Gastrocnemius medialis (tissue), 4 donors: ENCODE data around the gene PLEKHG3. TPM values are rescaled to one million over a fixed set of nuclear protein-coding genes. Genes with fewer than 3 reads are reported as not detected.

ENCODE experiments used
- ATAC-seq, 2 donors: fragments of 150-250 bp; one replicate each; pipeline ENCODE4 v1.9.1; 2016
- DNase-seq, 2 donors: peaks; one replicate each; pipeline ENCODE4 v3.0.0-alpha.2; 2019
- H3K27ac ChIP-seq, 4 donors: fragments of 200-600 bp; sonication (generic); 1 replicate in 1 of 4; 2 replicates in 3 of 4; pipeline ENCODE4 v1.5.1; 2016 to 2018; ENCODE audit warnings: mild to moderate bottlenecking in 2 of 4, moderate library complexity in 1 of 4
- H3K27me3 ChIP-seq, 3 donors: fragments of 200-600 bp; sonication (generic) in 2 of 3; 1 replicate in 1 of 3; 2 replicates in 2 of 3; pipeline versions ENCODE4 v1.5.1 to v1.6.0; 2016 to 2019; ENCODE audit warnings: mild to moderate bottlenecking in 1 of 3, moderate library complexity in 1 of 3
- H3K36me3 ChIP-seq, 2 donors: fragments of 200-600 bp; sonication (generic) in 1 of 2; one replicate each; pipeline ENCODE4 v1.5.1; 2017 to 2018
- H3K4me1 ChIP-seq, 2 donors: fragments of 200-600 bp; sonication (generic) in 1 of 2; one replicate each; pipeline ENCODE4 v1.5.1; 2016 to 2017; ENCODE audit warnings: mild to moderate bottlenecking in 2 of 2
- H3K4me3 ChIP-seq, 4 donors: fragments of 200-600 bp; sonication (generic) in 3 of 4; 1 replicate in 1 of 4; 2 replicates in 3 of 4; pipeline ENCODE4 v1.5.1; 2016 to 2019; ENCODE audit warnings: mild to moderate bottlenecking in 2 of 4
- H3K9me3 ChIP-seq, 3 donors: fragments of 200-600 bp; sonication (generic) in 2 of 3; 1 replicate in 1 of 3; 2 replicates in 2 of 3; pipeline ENCODE4 v1.5.1; 2016 to 2019
- CTCF ChIP-seq, 5 experiments: fragments of 450-650 bp in 3 of 5; fragments of 200-600 bp in 2 of 5; sonication (generic) in 2 of 5; IDR thresholded peaks in 4 of 5; conservative IDR thresholded peaks in 1 of 5; 1 replicate in 4 of 5; 2 replicates in 1 of 5; pipeline ENCODE4 v1.5.1; 2016 to 2019; ENCODE audit warnings: antibody characterized with exemption in 5 of 5, mild to moderate bottlenecking in 3 of 5, moderate library complexity in 3 of 5
- POLR2A ChIP-seq, 2 donors: fragments of 450-650 bp; IDR thresholded peaks; one replicate each; pipeline ENCODE4 v1.6.1; 2017; ENCODE audit warnings: antibody characterized with exemption in 2 of 2, mild to moderate bottlenecking in 2 of 2, moderate library complexity in 2 of 2
- in situ Hi-C, 4 donors: fragments of 200-750 bp; cut with MboI; loops; one replicate each; pipeline versions ENCODE4 v1.15.0 to v1.8.0; 2017; ENCODE audit warnings: low sequenced_read_pairs in 4 of 4
- intact Hi-C: fragments of 100-400 bp; cut with DNase I; formaldehyde crosslinking; loops from one replicate; pipeline ENCODE4 v1.15.1; 2023; ENCODE audit warnings: low total_unique reads
- total RNA-seq, 4 donors: library from RNA; depleted of rRNA; stranded (reverse); fragments of >200 nt; gene quantifications; one replicate each; pipeline versions ENCODE4 v1.1.0 to v1.2.3, GENCODE V29; 2016

Gene PLEKHG3
- total RNA-seq, 4 donors from 2014 or later = 8.8 to 18.8 (median 14.5) TPM

- Histone ChIP-seq H3K36me3 (no peaks in the 10 kb centered on the region), H3K27me3 (no peaks in the 10 kb centered on the region), H3K4me3 (no peak overlapping the region), H3K27ac (peak overlapping the region in 1 of 4 donors; percentile 23), H3K4me1 (peaks cover under 1 to 3% of the 10 kb centered on the region in 2 donors), H3K9me3 (no peaks in the 10 kb centered on the region)
- in situ Hi-C loops = no loop called here
- ATAC-seq (no peak), DNase-seq (peak in 1 of 2 donors; percentile 6)
- intact Hi-C loops = no loop called here
- TF ChIP-seq CTCF (IDR thresholded peaks at IDR 0.05 in 4 of 5, conservative IDR thresholded peaks at IDR 0.05 in 1 of 5) (no peak), POLR2A (IDR thresholded peaks at IDR 0.05) (no peak)
Observed at GRCh38 chr14:64725879-64726584, 21.8 kb downstream of the PLEKHG3 start.

- ATAC-seq (no peak), DNase-seq (no peak)
- in situ Hi-C loops (no loop called here), intact Hi-C loops (no loop called here)
- H3K4me3 ChIP-seq = no peak overlapping the region
- H3K9me3 ChIP-seq = no peaks in the 10 kb centered on the region
- H3K4me1 ChIP-seq = no peaks in the 10 kb centered on the region
- no peaks in the 10 kb centered on the region for H3K27me3 ChIP-seq
- TF ChIP-seq POLR2A (IDR thresholded peaks at IDR 0.05) = no peak
- H3K27ac ChIP-seq = peak overlapping the region in 1 of 4 donors; percentile 4
- no peaks in the 10 kb centered on the region for H3K36me3 ChIP-seq
Observed at GRCh38 chr14:64726585-64726890, 22.3 kb downstream of the PLEKHG3 start.

GRCh38 chr14:64727551-64728071 lies 23.4 kb downstream of the PLEKHG3 start:
- TF ChIP-seq POLR2A (IDR thresholded peaks at IDR 0.05) (no peak), CTCF (IDR thresholded peaks at IDR 0.05 in 4 of 5, conservative IDR thresholded peaks at IDR 0.05 in 1 of 5) (no peak)
- Histone ChIP-seq H3K36me3 (no peaks in the 10 kb centered on the region), H3K27ac (peak overlapping the region in 1 of 4 donors; percentile 42), H3K4me3 (no peak overlapping the region), H3K4me1 (no peaks in the 10 kb centered on the region), H3K27me3 (no peaks in the 10 kb centered on the region), H3K9me3 (no peaks in the 10 kb centered on the region)
- DNase-seq = no peak
- intact Hi-C loops = no loop called here
- in situ Hi-C loops = no loop called here
- ATAC-seq = no peak

- no peaks in the 10 kb centered on the region for H3K4me1 ChIP-seq
- in situ Hi-C loops (no loop called here), intact Hi-C loops (no loop called here)
- no peaks in the 10 kb centered on the region for H3K9me3 ChIP-seq
- TF ChIP-seq CTCF (IDR thresholded peaks at IDR 0.05 in 4 of 5, conservative IDR thresholded peaks at IDR 0.05 in 1 of 5) = no peak
- TF ChIP-seq POLR2A (IDR thresholded peaks at IDR 0.05) = no peak
- H3K4me3 ChIP-seq = no peak overlapping the region
- ATAC-seq = no peak
- no peaks in the 10 kb centered on the region for H3K27me3 ChIP-seq
- H3K36me3 ChIP-seq = no peaks in the 10 kb centered on the region
- no peak for DNase-seq
- H3K27ac ChIP-seq = peak overlapping the region in 2 of 4 donors; percentile 32 to 42
Observed at GRCh38 chr14:64728106-64728505, 23.9 kb downstream of the PLEKHG3 start.

- Histone ChIP-seq H3K9me3 (no peaks in the 10 kb centered on the region), H3K36me3 (no peaks in the 10 kb centered on the region), H3K4me3 (no peak overlapping the region), H3K27me3 (no peaks in the 10 kb centered on the region), H3K27ac (peak overlapping the region; percentile 27 to 65 (median 37)), H3K4me1 (no peaks in the 10 kb centered on the region)
- in situ Hi-C loops = no loop called here
- DNase-seq = no peak
- intact Hi-C loops = no loop called here
- TF ChIP-seq POLR2A (IDR thresholded peaks at IDR 0.05) (no peak), CTCF (IDR thresholded peaks at IDR 0.05 in 4 of 5, conservative IDR thresholded peaks at IDR 0.05 in 1 of 5) (no peak)
- no peak for ATAC-seq
Observed at GRCh38 chr14:64728856-64729255, 24.6 kb downstream of the PLEKHG3 start.
